K562 (cell line): ENCODE data around the gene SAMD11. TPM values are rescaled to one million over a fixed set of nuclear protein-coding genes. Genes with fewer than 3 reads are reported as not detected.

ENCODE experiments used
- ARHGAP35 ChIP-seq: fragments of 450-650 bp; IDR thresholded peaks from 2 replicates; pipeline ENCODE4 v1.6.1; 2018; ENCODE audit not compliant: partially characterized antibody
- ARNT ChIP-seq, 2 experiments: fragments of 450-650 bp; IDR thresholded peaks; 2 replicates each; pipeline ENCODE4 v1.6.1; 2016; ENCODE audit warnings: mild to moderate bottlenecking in 1 of 2
- ATF7 ChIP-seq: fragments of 450-650 bp; IDR thresholded peaks from 2 replicates; pipeline ENCODE4 v1.7.1; 2014; ENCODE audit warnings: mild to moderate bottlenecking, moderate library complexity
- CEBPB ChIP-seq: fragments of 450-650 bp; IDR thresholded peaks from 2 replicates; pipeline ENCODE4 v1.6.1; 2016; ENCODE audit warnings: missing genetic modification characterization, missing compliant biosample characterization
- CGGBP1 ChIP-seq: fragments of 250-450 bp; sonication (Bioruptor Pico); IDR thresholded peaks from 2 replicates; pipeline ENCODE4 v1.9.0; 2021; ENCODE audit warnings: mild to moderate bottlenecking
- CREB3L1 ChIP-seq: fragments of 450-650 bp; IDR thresholded peaks from 2 replicates; pipeline ENCODE4 v1.6.1; 2014; ENCODE audit warnings: low read depth, mild to moderate bottlenecking, moderate library complexity, borderline replicate concordance
- FIP1L1 ChIP-seq: fragments of 200-400 bp; formaldehyde crosslinking; IDR thresholded peaks from 2 replicates; pipeline ENCODE4 v1.6.1; 2018; ENCODE audit warnings: mild to moderate bottlenecking, low read depth, low read length; ENCODE audit not compliant: poor library complexity, severe bottlenecking
- GABPA ChIP-seq: fragments of 200-800 bp; sonication (Bioruptor generic); conservative IDR thresholded peaks from 2 replicates; pipeline ENCODE4 v1.6.1; 2016; ENCODE audit warnings: low read depth, missing genetic modification characterization, missing compliant biosample characterization
- GABPB2 ChIP-seq: fragments of 250-450 bp; sonication (Bioruptor Pico); conservative IDR thresholded peaks from 2 replicates; pipeline ENCODE4 v1.5.1; 2021; ENCODE audit warnings: mild to moderate bottlenecking
- PCBP2 ChIP-seq: fragments of 200-400 bp; formaldehyde crosslinking; IDR thresholded peaks from 2 replicates; pipeline ENCODE4 v1.6.1; 2018; ENCODE audit warnings: low read length, low read depth, mild to moderate bottlenecking, moderate library complexity; ENCODE audit not compliant: poor library complexity, severe bottlenecking
- PURB ChIP-seq: sonication (generic); formaldehyde crosslinking; IDR thresholded peaks from 2 replicates; pipeline ENCODE4 v1.9.0; 2021; ENCODE audit warnings: low read depth, mild to moderate bottlenecking, missing genetic modification reagents
- RFX1 ChIP-seq: fragments of 450-650 bp; IDR thresholded peaks from 2 replicates; pipeline ENCODE4 v1.6.1; 2016; ENCODE audit warnings: mild to moderate bottlenecking, moderate library complexity
- SMAD3 ChIP-seq: fragments of 450-650 bp; formaldehyde crosslinking; conservative IDR thresholded peaks from 2 replicates; pipeline ENCODE4 v1.4.0; 2020; ENCODE audit warnings: mild to moderate bottlenecking
- SNRNP70 ChIP-seq: fragments of 200-400 bp; formaldehyde crosslinking; optimal IDR thresholded peaks from 2 replicates; pipeline ENCODE3; 2017; ENCODE audit warnings: low read depth, low read length
- TCF7 ChIP-seq: sonication (generic); IDR thresholded peaks from 2 replicates; pipeline ENCODE4 v1.6.1; 2016; ENCODE audit warnings: antibody characterized with exemption, borderline replicate concordance
- XRCC4 ChIP-seq: IDR thresholded peaks from one replicate; pipeline ENCODE4 v1.6.1; 2011; ENCODE audit not compliant: insufficient read depth, insufficient read length; ENCODE audit errors: extremely low read depth
- ZBTB17 ChIP-seq: fragments of 450-650 bp; formaldehyde crosslinking; IDR thresholded peaks from 2 replicates; pipeline ENCODE4 v1.4.0; 2020; ENCODE audit warnings: mild to moderate bottlenecking
- ZNF280A ChIP-seq: fragments of 450-650 bp; IDR thresholded peaks from 2 replicates; pipeline ENCODE4 v1.6.1; 2018; ENCODE audit warnings: mild to moderate bottlenecking, low read depth; ENCODE audit not compliant: partially characterized antibody
- ZNF384 ChIP-seq: IDR thresholded peaks from 2 replicates; pipeline ENCODE4 v1.6.1; 2012; ENCODE audit warnings: low read depth, low read length, improper control_type of control experiment
- ZNF444 ChIP-seq: fragments of 250-450 bp; sonication (Bioruptor Pico); IDR thresholded peaks from 2 replicates; pipeline ENCODE4 v1.4.0; 2020; ENCODE audit warnings: mild to moderate bottlenecking, moderate library complexity
- ZNF511 ChIP-seq: sonication (generic); formaldehyde crosslinking; IDR thresholded peaks from 2 replicates; pipeline ENCODE4 v1.8.0; 2022; ENCODE audit warnings: mild to moderate bottlenecking, missing genetic modification reagents
- ZNF707 ChIP-seq: fragments of 250-450 bp; sonication (Bioruptor Pico); conservative IDR thresholded peaks from 2 replicates; pipeline ENCODE4 v1.8.0; 2022; ENCODE audit warnings: inconsistent platforms, mild to moderate bottlenecking, moderate library complexity
- ZNF785 ChIP-seq: fragments of 250-450 bp; sonication (Bioruptor Pico); IDR thresholded peaks from 2 replicates; pipeline ENCODE4 v1.4.0; 2020; ENCODE audit warnings: mild to moderate bottlenecking
- polyA plus RNA-seq, 8 experiments: library from polyadenylated mRNA; depleted of rRNA in 4 of 8; stranded (reverse) in 5 of 8; unstranded in 3 of 8; fragments of >200 nt; fragmentation: Nextera tagmentation in 2 of 8; fragmentation: Illumina TruSeq in 1 of 8; extraction: Ambion mirVana in 2 of 8; extraction: Trizol in 1 of 8; gene quantifications; 2 replicates each; pipeline versions ENCODE4 v1.2.1 to v1.2.3, GENCODE V29; 2011 to 2014; ENCODE audit warnings: inconsistent platforms in 1 of 8, missing spikeins in 1 of 8
- total RNA-seq, 7 experiments: library from RNA; depleted of rRNA in 6 of 7; stranded (reverse); fragments of >200 nt in 6 of 7; fragmentation: Illumina TruSeq in 2 of 7; extraction: Trizol in 2 of 7; gene quantifications; 2 replicates each; pipeline versions ENCODE4 v1.2.1 to v1.2.3, GENCODE V29; 2011 to 2021; ENCODE audit warnings: low replicate concordance in 1 of 7

Gene SAMD11
- total and polyA plus RNA-seq, 9 of the 15 experiments (the other 6 are each of a cell fraction or from before 2014, with no cell fraction given): 0.07 to 0.82 (median 0.11) TPM; not detected in 2

- TF ChIP-seq GABPA (tag): peak; percentile 68
- no peak for TF ChIP-seq ZNF444 (CRISPR knock-in tag)
- no peak; the same call in 1 of the 2 replicates for TF ChIP-seq ZNF511
- no peak for TF ChIP-seq ZNF785 (CRISPR knock-in tag)
- TF ChIP-seq CGGBP1 (CRISPR knock-in tag): no peak
- TF ChIP-seq ZBTB17 (CRISPR knock-in tag): no peak
- TF ChIP-seq RFX1: no peak
- no peak for TF ChIP-seq SNRNP70
- no peak for TF ChIP-seq GABPB2 (CRISPR knock-in tag)
- TF ChIP-seq XRCC4: no peak
- no peak for TF ChIP-seq SMAD3 (CRISPR knock-in tag)
- no peak for TF ChIP-seq FIP1L1
- TF ChIP-seq PURB (CRISPR knock-in tag): no peak
- no peak for TF ChIP-seq ARHGAP35
- TF ChIP-seq PCBP2: no peak
- TF ChIP-seq ZNF707 (CRISPR knock-in tag): no peak
- no peak for TF ChIP-seq ZNF384
- no peak for TF ChIP-seq ARNT (IDR thresholded peaks at IDR 0.05)
- TF ChIP-seq TCF7: no peak
- no peak for TF ChIP-seq CEBPB (tag)
- TF ChIP-seq ATF7: no peak; the same call in 1 of the 2 replicates
- TF ChIP-seq ZNF280A: no peak
- TF ChIP-seq CREB3L1: peak; percentile 23; the same call in 1 of the 2 replicates
These were observed 42.5 kb downstream of the SAMD11 start, which contains the start of gene PLEKHN1 (continued) for GRCh38 chr1:966135-966703.
